Activated naive CD4-positive, alpha-beta T cell treated with anti-CD3 and anti-CD28 coated beads, Interleukin-2, amount 50 U/mL, for 16 hours (primary cell): ENCODE results near the gene TRABD.

Experiments used
- DNase-seq: peaks from one replicate; pipeline ENCODE4 v3.0.0-alpha.2; 2020

The TRABD gene

DNA sequence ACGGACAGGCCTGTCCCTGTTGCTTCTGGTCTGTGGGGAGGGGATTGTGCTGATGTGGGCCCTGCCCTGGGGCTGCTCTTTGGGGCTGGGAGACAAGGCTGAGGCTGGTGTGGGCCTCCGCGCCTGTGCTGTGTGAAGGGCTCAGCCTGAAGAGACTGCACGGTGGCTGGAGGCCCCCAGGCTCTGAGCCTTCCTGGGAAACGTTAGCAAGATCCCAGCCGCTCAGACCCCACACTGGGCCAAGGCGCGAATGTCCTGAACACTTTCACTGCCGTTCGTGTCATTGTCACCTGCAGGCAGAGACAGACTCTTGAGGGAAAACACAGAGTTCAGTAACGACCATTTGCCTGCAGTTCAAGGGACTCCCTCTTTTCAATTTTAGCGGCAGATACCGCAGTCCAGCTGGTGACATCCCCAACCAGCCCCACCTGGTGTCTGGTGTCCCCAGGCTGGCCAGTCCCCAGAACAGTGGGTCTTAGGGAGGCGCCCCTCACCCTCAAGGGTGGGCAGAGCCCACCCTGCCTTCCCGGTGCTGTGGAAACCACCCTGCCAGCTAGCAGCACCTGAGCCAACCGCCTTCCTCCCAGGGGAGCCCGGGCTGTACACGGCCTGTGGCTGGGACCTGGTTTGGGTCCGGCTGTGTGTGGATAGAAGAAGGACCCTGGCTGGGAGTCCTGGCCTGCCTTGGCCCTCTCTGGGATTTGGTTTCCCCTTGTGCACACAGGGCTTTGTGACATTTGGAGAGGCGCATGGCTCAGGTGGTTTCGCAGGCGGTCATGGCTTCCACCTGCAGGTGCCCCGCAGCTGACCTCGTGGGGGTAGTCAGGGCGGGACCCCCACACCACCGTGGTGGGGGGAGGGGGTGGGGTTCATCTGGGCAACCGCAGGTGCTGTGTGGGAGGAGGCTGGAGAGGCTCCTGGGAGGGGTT lies 9.5 kb upstream of the TRABD start:
- no peak for DNase-seq

GRCh38 chr22:50176850-50177536 lies 8.7 kb upstream of the TRABD start:
- no peak for DNase-seq

- DNase-seq = no peak
These were observed 7.9 kb upstream of the TRABD start for GRCh38 chr22:50177537-50178470.

DNA sequence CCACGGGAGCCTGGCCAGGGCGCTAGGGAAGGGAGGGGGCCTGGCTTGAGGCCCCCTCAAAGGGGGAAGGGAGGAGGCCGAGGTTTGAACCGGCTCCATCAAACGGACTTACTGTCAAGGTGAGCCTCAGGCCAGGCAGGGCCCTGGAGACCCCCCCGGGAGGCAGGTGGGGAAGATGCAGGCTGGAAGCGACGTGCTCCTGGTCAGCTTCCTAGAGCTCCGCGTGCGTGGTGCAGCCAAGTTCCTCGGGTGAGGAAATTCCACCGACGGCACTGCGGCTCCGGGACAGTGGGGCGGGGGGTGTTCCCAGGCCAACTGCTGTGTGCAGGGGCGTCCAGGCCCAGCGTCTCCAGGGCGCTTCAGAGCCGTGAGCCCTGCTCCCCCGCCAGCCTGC lies 7.2 kb upstream of the TRABD start:
- DNase-seq = no peak

GRCh38 chr22:50178871-50179869 lies 6.5 kb upstream of the TRABD start:
- no peak for DNase-seq

- DNase-seq = no peak
These were observed 5.6 kb upstream of the TRABD start for GRCh38 chr22:50179937-50180726.

DNA sequence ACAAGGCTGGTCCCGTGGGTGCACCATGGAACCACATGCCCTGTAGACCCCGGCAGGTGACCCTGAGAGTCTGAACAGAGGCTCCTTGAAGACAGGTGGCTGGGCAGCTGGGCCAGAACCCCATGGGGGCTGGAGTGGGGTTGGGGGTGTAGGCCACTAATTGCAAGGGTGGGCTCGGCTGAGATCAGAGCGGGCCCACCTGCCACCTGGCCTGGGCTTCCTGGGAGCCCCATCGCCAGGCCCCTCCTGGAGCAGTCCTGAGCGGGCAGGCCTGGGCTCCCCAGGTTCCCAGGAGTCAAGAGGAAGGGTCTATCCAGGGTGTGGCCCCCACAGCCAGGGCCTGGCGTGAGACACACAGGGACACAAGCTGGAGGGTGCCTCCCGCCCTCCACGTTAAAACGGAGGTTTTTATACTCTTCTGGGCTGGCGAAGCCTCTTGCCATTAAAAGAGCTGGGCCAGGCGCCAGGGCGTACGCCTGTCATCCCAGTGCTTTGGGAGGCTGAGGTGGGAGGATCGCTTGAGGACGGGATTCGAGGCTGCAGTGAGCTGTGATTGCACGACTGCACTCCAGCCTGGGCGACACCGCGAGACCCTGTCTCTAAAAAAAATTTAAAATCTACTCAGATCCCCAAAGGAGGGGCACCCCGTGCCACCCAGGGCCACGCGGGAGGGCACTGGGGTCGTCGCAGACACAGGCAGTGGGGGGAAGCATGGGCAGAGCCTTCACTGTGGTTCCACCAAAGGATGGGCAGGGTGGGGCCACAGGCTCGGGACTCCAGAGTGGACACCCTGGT lies 4.8 kb upstream of the TRABD start:
- DNase-seq = no peak

DNA sequence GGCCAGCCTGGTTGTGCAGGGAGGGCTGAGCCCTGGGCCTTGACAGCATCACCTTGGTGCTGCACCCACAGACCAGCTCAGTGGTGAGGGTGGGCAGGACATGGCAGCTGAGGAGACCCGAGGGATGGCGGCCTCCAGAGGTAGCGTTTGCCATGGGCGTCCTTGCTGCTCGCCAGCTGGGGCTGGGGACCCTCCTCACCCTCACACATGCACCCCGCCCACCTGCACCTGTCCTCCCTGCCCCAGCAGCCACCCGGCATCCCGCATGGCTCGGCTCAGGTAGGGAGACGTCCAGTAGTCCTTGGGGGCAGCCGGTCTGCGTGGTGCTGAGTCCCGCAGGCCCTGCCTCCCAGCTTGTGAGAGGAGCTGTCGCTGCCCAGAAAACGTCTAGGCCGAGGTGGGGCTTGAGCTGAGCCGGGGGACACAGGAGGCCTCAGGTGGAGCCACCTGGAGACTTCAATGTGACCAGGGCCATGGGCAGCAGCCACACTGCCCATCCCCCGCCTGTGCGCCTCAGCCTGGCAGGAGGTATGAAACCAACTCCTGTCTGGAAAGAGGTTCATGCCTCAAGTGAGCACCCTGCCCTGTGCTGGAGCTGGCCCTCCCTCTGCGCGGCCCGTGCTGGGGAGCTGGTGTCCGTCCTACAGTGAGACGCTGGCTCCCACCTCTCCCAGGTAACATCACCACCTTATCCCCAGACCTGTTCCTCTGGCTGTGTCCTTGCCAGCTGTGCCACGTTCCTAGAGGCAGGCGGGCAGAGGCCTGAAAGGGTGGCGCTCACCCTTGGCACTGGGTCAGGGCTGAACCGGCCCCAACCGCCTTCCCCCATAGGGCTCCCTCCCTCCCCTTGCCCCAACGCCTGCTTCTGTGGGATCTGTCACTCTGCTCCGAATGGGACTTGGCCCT lies 3.3 kb upstream of the TRABD start:
- no peak for DNase-seq

DNA sequence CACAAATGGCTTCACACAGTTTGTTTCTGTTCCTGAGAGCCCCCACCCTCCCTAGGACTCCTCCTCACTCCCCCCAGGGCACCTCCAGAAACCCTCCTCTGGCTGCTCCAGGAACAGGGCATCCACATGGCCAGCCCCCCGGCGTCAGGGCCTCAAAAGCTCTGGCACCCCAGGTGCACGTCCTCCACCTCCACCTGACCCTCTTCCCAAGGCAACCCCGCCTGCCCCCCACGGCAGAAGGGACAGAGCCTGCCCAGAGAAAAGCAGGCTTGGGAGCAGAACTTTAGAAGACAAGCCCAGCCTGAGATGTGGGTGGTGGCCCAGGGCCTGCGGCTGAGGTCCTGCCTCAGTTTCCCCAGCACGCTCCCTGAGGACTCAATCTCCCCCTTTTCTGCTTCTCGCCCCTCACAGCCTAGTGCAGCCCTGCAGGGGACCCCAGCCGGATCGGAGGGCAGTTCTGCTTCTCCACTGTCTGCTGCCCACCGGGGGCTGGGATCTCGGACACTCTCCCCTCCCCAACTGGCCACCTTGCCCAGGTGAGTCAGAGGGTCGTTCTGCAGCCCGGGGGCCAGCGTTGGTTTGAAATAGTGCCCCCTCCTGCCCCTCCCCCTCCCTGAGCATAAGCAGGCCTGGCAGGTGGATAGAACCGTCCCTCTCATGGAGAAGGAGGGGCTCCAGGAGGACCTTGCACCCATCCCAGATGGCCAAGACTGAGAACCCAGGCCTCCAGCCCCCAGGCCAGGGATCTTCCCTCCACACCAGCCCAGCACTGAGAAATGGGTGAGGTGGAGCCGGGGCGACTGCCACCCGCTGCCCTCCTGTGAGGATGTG lies 2.4 kb upstream of the TRABD start:
- no peak for DNase-seq

DNA sequence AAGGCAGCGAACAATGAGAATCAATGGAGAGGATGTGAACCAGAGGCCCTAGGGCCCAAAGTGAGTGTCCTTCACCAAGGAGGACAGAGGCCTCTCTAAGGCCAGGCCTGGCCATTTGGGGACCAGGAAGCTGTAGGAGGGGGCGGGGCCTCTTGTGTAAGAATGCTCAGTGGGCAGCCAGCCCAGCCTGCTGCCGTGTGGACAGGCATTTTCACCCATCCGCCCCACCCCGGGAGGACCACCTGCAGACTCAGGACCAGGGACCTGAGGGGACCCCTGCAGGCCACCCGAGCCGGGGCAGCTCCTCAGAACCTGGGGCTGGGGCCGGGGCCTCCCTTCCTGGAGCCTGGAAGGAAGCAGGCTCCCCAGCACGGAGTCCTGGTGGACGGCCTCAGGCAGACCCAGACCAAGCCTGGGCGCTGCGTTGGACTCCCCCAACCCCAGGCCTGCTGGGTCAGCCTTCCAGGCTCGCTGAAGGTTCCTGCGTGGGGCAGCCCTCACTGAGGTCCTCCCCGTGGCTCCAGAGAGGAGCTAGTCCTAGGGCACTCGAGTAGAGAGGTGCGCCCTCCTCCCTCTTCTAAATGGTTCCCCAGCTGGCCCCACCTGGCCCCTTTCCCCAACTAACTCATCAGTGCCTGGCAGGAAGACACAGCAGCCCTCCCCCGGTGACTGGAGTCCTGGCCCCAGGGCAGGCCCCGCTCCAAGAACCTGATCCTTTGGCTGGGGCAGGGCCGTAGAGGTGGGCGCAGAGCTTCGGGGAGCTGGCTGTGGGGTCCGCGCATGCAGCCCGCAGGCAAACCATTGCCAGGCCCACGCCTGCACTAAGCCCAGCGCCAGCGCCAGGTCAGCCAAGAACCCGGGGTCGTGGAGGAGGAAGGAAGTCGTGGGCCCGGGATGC lies 1.5 kb upstream of the TRABD start:
- no peak for DNase-seq

DNA sequence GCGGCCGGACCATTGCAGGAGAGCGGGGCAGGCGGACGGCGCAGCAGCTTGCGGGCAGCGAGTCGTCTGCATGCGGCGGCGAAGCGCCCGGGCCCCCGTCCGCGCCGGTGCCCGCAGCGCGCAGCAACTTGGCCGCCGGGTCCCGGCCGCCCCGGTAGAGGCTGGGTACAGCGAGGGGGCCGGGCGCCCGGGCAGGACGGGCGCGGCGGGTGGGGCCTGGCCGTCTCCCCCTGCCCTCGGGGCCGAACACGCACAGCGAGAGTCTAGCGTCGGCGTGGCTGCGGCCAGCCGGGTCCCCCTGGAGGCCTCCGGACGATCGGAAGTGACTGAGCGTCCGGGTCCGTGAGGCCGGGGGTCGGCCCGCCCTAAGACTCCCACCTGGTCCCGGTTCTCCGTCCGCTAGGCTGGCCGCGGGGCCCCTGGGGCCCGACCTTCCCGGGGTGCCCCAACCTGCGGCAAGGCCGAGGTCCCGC lies 775 bp upstream of the TRABD start:
- DNase-seq = no peak

DNA sequence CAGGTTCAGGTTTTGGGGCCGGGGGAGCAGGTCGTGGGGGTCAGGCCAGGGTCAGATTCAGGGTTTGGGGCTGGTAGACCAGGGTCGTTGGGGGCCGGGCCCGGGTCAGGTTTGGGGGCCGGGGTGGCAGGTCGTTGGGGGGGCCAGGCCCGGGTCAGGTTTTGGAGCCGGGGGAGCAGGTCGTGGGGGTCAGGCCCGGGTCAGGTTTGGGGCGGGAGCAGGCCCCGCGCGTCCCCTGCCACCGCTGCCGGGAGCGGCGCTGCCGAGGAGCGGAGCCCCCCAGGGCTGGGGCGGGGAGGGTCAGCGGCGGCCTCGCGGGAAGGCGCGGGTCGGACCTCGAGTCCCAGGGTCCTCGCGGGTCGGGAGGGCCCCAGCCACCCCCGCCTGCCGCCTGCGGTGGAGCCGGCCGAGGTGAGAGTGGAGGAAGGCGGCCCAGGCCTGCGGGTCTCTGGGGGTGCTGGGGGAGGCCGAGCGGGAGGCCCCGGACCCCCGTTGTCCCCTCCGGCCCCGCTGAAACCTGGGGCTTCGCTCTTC lies 535 bp downstream of the TRABD start:
- no peak for DNase-seq

GRCh38 chr22:50186761-50187523 lies 1.2 kb downstream of the TRABD start:
- no peak for DNase-seq

DNA sequence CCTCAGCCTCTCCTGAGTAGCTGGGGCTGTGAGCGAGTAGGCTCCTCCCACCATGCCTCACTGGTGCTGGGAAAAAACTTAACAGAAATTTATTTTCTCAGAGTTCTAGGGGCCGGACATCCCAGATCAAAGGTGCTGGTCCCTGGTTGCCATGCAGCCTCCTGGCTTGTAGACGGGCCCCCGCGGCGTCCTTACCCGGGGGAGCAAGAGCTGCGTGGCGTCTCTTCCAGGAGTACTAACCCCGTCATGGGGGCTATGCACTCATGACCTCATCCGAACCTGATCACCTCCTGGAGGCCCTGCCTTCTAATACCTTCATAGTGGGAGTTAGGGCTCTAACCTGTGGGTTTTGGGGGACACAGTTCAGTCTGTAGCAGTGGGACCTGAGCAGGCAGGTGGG lies 2.6 kb downstream of the TRABD start:
- DNase-seq = no peak

- no peak for DNase-seq
These were observed 3.6 kb downstream of the TRABD start for GRCh38 chr22:50189184-50189848.
